Caco-2 (cell line): ENCODE measurements around the gene PLPP2. TPM values are rescaled to one million over a fixed set of nuclear protein-coding genes. Genes with fewer than 3 reads are reported as not detected.

Experiments
- BruUV-seq: library from RNA; stranded (reverse); fragments of 400-500 nt; replicated peaks from 2 replicates; lab custom pipeline; 2021; lab: Mats Ljungman, UMichigan
- CTCF ChIA-PET: fragments of 300-600 bp; sonication (Branson Sonifier 250); formaldehyde crosslinking; loops from one replicate; lab custom pipeline; 2022; ENCODE audit warnings: antibody characterized with exemption; lab: Charles Lee
- POLR2A ChIA-PET: fragments of 300-600 bp; sonication (Branson Sonifier 250); formaldehyde crosslinking; loops from one replicate; lab custom pipeline; 2022; ENCODE audit warnings: antibody characterized with exemption; lab: Charles Lee
- DNase-seq, 2 experiments: peaks; one replicate each; pipeline versions ENCODE4 v3.0.0 to v3.0.0-alpha.2; 2020 to 2022
- H3K27me3 ChIP-seq: replicated peaks from 2 replicates; pipeline ENCODE4 v1.6.0; 2011; ENCODE audit warnings: low read length; ENCODE audit not compliant: control insufficient read depth, insufficient read depth
- H3K36me3 ChIP-seq: 2 replicates; pipeline ENCODE4 v1.5.1; 2011; ENCODE audit warnings: low read length; ENCODE audit not compliant: control insufficient read depth, insufficient read depth
- H3K4me1 ChIP-seq: fragments of 250-450 bp; sonication (Bioruptor Pico); 2 replicates; pipeline ENCODE4 v1.5.1; 2020; ENCODE audit warnings: mild to moderate bottlenecking
- H3K4me3 ChIP-seq: 2 replicates; pipeline ENCODE4 v1.5.1; 2011; ENCODE audit warnings: low read depth, mild to moderate bottlenecking, control low read depth, low read length
- H3K9me3 ChIP-seq: fragments of 250-450 bp; sonication (Bioruptor Pico); 2 replicates; pipeline ENCODE4 v1.5.1; 2020; ENCODE audit warnings: mild to moderate bottlenecking, moderate library complexity
- H3K27ac Mint-ChIP-seq: one replicate; pipeline ENCODE4 v1.8.0; 2022; ENCODE audit warnings: mixed read lengths; ENCODE audit not compliant: unreplicated experiment
- H3K27me3 Mint-ChIP-seq: one replicate; pipeline ENCODE4 v1.8.0; 2022; ENCODE audit warnings: mixed read lengths; ENCODE audit not compliant: insufficient read depth, unreplicated experiment
- H3K36me3 Mint-ChIP-seq: one replicate; pipeline ENCODE4 v1.8.0; 2022; ENCODE audit warnings: mild to moderate bottlenecking, mixed read lengths; ENCODE audit not compliant: insufficient read depth, unreplicated experiment
- H3K4me1 Mint-ChIP-seq: one replicate; pipeline ENCODE4 v1.8.0; 2022; ENCODE audit warnings: low read depth, mixed read lengths; ENCODE audit not compliant: unreplicated experiment
- H3K4me3 Mint-ChIP-seq: one replicate; pipeline ENCODE4 v1.8.0; 2022; ENCODE audit warnings: mild to moderate bottlenecking, moderate library complexity, mixed read lengths; ENCODE audit not compliant: unreplicated experiment
- H3K9me3 Mint-ChIP-seq: one replicate; pipeline ENCODE4 v1.8.0; 2022; ENCODE audit warnings: mixed read lengths; ENCODE audit not compliant: unreplicated experiment
- CTCF ChIP-seq, 2 experiments: fragments of 200-600 bp in 1 of 2; IDR thresholded peaks; 1 replicate in 1 of 2; 2 replicates in 1 of 2; pipeline versions ENCODE4 v1.5.1 to v1.8.0; 2011 to 2022; ENCODE audit warnings: antibody characterized with exemption in 1 of 2, control low read depth in 1 of 2, inconsistent platforms in 1 of 2, low read depth in 1 of 2, low read length in 1 of 2, mild to moderate bottlenecking in 1 of 2, moderate library complexity in 1 of 2; ENCODE audit not compliant: insufficient read depth in 1 of 2, severe bottlenecking in 1 of 2, unreplicated experiment in 1 of 2
- intact Hi-C: fragments of 100-400 bp; cut with micrococcal nuclease; formaldehyde crosslinking; loops from one replicate; pipeline ENCODE4 v1.10.0; 2022; ENCODE audit not compliant: unreplicated experiment
- total RNA-seq: library from RNA; stranded (reverse); gene quantifications from 2 replicates; pipeline ENCODE4 v1.2.3, GENCODE V29; 2022

PLPP2 gene
- total RNA-seq, 1 experiment from 2014 or later, result 29.6 TPM

- no peaks in the 10 kb centered on the region for H3K4me1 Mint-ChIP-seq
- H3K36me3 Mint-ChIP-seq, result peaks cover 7% of the 10 kb centered on the region
- Histone ChIP-seq H3K27me3 (no peaks in the 10 kb centered on the region), H3K4me3 (no peak overlapping the region), H3K4me1 (peaks cover 13% of the 10 kb centered on the region), H3K9me3 (no peaks in the 10 kb centered on the region), H3K36me3 (no peaks in the 10 kb centered on the region)
- CTCF ChIA-PET, result no interaction called here
- no peak for DNase-seq
- no TSS peak for BruUV-seq
- POLR2A ChIA-PET, result no interaction called here
- no peak overlapping the region for H3K27ac Mint-ChIP-seq
- H3K27me3 Mint-ChIP-seq, result no peaks in the 10 kb centered on the region
- no peaks in the 10 kb centered on the region for H3K9me3 Mint-ChIP-seq
- intact Hi-C loops, result no loop called here
- no peak for TF ChIP-seq CTCF (IDR thresholded peaks at IDR 0.05; ENCODE audit: insufficient read depth in 1 of 2, low read depth in 1 of 2, low read length in 1 of 2, severe bottlenecking in 1 of 2, unreplicated experiment in 1 of 2)
- H3K4me3 Mint-ChIP-seq, result no peak overlapping the region
Observed at GRCh38 chr19:287381-287871, 3.8 kb downstream of the PLPP2 start.

- no peaks in the 10 kb centered on the region for H3K27me3 Mint-ChIP-seq
- ChIA-PET POLR2A (no interaction called here), CTCF (interaction anchor here (0.6 kb wide), 1 partner anchor 302 kb away, joined by 4 read pairs; no protein-coding TSS in a partner anchor)
- no peaks in the 10 kb centered on the region for H3K4me1 ChIP-seq
- no peaks in the 10 kb centered on the region for H3K4me1 Mint-ChIP-seq
- no peak overlapping the region for H3K4me3 Mint-ChIP-seq
- H3K27me3 ChIP-seq, result no peaks in the 10 kb centered on the region
- BruUV-seq, result no TSS peak
- peaks cover 4% of the 10 kb centered on the region for H3K36me3 Mint-ChIP-seq
- no peak overlapping the region for H3K27ac Mint-ChIP-seq
- no peaks in the 10 kb centered on the region for H3K9me3 ChIP-seq
- H3K9me3 Mint-ChIP-seq, result no peaks in the 10 kb centered on the region
- no peak for TF ChIP-seq CTCF (IDR thresholded peaks at IDR 0.05; ENCODE audit: insufficient read depth in 1 of 2, low read depth in 1 of 2, low read length in 1 of 2, severe bottlenecking in 1 of 2, unreplicated experiment in 1 of 2)
- H3K4me3 ChIP-seq, result no peak overlapping the region
- no peaks in the 10 kb centered on the region for H3K36me3 ChIP-seq
- intact Hi-C loops, result no loop called here
- DNase-seq, result no peak
Observed at GRCh38 chr19:283395-283794, 7.8 kb downstream of the PLPP2 start.

DNA sequence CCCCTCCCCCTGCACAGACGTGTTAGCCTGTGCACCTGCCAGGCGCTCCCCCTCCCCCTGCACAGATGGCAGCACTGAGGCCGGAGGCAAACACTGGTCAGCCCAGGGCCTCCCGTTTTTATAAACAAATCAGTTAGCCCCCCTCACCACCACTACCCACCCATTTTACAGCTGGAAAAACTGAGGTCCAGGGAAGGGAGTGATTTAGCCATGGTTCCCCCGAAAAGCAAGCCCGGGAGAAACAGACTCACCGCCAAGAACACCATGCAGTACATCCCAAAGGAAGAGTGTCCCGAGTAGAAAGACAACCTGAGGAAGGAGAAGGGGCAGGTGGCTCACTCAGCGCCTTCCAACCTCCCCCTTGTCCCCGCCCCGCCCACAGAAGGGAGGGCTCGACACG lies 8.7 kb downstream of the PLPP2 start:
- Histone ChIP-seq H3K4me1 (no peaks in the 10 kb centered on the region), H3K27me3 (no peaks in the 10 kb centered on the region), H3K36me3 (no peaks in the 10 kb centered on the region), H3K9me3 (no peaks in the 10 kb centered on the region), H3K4me3 (no peak overlapping the region)
- no peaks in the 10 kb centered on the region for H3K4me1 Mint-ChIP-seq
- POLR2A ChIA-PET, result no interaction called here
- no peaks in the 10 kb centered on the region for H3K9me3 Mint-ChIP-seq
- H3K4me3 Mint-ChIP-seq, result no peak overlapping the region
- BruUV-seq, result no TSS peak
- no peak for TF ChIP-seq CTCF (IDR thresholded peaks at IDR 0.05; ENCODE audit: insufficient read depth in 1 of 2, low read depth in 1 of 2, low read length in 1 of 2, severe bottlenecking in 1 of 2, unreplicated experiment in 1 of 2)
- DNase-seq, result no peak
- H3K27ac Mint-ChIP-seq, result no peak overlapping the region
- CTCF ChIA-PET, result no interaction called here
- intact Hi-C loops, result no loop called here
- no peaks in the 10 kb centered on the region for H3K27me3 Mint-ChIP-seq
- peaks cover 4% of the 10 kb centered on the region for H3K36me3 Mint-ChIP-seq
